ENCODE measurements around the gene SPATA20.

SPATA20 gene

DNA sequence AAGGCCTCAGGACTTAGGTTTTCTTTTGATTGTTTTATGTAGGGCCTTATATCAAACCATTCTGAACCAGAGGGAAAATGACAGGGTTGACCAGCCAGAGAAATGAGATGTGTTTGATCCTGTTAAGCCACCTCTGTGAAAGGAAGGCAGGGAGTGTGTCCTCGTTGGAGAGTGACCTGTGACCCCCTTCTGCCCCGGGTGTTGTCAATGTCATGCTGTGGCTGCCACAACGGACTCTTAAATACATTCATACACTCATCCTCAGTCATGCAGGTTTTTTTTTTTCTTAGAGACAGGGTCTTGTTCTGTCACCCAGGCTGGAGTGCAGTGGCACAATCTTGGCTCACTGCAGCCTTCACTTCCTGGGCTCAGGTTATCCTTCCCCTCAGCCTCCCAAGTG is 32.6 kb upstream of the SPATA20 start:
- CTCF ChIA-PET, result no interaction called here
- Mint-ChIP-seq H3K27ac (no peak overlapping the region), H3K4me1 (peaks cover 54% of the 10 kb centered on the region)

DNA sequence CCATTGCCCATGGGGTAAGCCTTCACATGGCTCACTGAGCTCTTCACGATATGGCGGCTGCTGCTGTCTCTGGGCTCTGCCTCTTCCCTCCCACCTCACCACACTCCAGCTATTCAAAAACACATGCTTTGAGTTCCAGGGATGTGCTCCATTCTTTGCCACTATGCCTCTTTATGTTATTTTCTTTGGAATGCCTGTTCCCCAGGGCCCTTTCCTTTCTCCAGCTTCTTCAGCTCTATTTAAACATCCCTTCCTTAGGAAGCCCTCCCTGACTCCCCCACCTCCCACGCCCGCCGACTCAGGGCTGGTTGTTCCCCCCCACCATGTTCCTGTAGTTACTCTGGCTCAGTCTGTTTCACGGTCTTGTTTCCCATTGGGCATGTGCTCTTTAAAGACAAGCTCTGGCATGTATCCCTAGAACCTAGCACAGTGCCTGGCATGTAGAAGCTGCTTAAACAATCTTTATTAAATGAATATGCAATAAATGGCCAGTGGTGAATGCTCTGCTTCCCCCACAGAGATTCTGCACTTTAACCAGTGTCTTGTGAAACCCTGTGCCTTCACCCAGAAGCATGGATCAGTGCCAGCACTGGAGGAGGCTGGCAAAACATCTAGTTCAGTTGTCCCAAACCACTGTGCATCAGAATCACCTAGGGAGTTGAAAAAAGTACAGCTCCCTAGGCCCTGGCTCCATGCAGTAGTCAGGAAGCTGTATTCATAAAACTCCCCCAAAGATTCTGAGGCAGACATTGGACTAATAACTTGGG is 31.9 kb upstream of the SPATA20 start:
- Mint-ChIP-seq H3K4me1 (peaks cover 46% of the 10 kb centered on the region), H3K9me3 (no peaks in the 10 kb centered on the region), H3K27ac (no peak overlapping the region), H3K36me3 (no peaks in the 10 kb centered on the region), H3K4me3 (no peak overlapping the region), H3K27me3 (no peaks in the 10 kb centered on the region)
- no peak for DNase-seq
- CTCF ChIA-PET, result interaction anchor here (1.3 to 1.9 kb wide), 3 partner anchors 11 to 17 kb away, joined by 3 to 7 read pairs (median 6); partner anchors contain the start of gene EPN3

More for the DNA sequence above, 32.6 kb upstream of the SPATA20 start:
- Mint-ChIP-seq H3K4me3 (no peak overlapping the region), H3K36me3 (no peaks in the 10 kb centered on the region), H3K27me3 (no peaks in the 10 kb centered on the region), H3K9me3 (no peaks in the 10 kb centered on the region)
- no peak for DNase-seq

DNA sequence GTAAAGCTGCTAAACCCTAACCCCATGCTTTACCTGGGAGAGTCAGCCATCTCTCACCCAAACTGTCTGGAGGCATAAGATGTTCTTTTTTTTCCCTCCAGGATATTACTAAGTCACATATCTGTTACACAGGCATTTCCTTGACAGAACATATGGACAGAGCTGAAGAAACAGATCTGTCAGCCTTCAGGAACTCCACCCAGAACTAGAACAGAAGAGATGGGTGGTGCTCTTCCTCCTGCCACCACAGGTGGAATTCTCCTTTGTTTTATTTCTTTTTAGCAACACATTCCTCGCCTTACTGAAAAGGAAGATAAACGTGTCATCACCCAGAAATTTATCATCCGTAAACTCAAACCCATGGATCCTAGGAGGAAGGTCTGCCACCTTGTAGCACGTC is 30.0 kb upstream of the SPATA20 start:
- H3K4me3 Mint-ChIP-seq, result no peak overlapping the region
- no peaks in the 10 kb centered on the region for H3K36me3 Mint-ChIP-seq
- H3K27me3 Mint-ChIP-seq, result no peaks in the 10 kb centered on the region
- peaks cover 34% of the 10 kb centered on the region for H3K4me1 Mint-ChIP-seq
- no peak for DNase-seq
- peak overlapping the region; percentile 29 for H3K27ac Mint-ChIP-seq
- no peaks in the 10 kb centered on the region for H3K9me3 Mint-ChIP-seq
- CTCF ChIA-PET, result interaction anchor here (1.9 kb wide), 1 partner anchor 16 kb away, joined by 7 read pairs; no protein-coding TSS in a partner anchor

DNA sequence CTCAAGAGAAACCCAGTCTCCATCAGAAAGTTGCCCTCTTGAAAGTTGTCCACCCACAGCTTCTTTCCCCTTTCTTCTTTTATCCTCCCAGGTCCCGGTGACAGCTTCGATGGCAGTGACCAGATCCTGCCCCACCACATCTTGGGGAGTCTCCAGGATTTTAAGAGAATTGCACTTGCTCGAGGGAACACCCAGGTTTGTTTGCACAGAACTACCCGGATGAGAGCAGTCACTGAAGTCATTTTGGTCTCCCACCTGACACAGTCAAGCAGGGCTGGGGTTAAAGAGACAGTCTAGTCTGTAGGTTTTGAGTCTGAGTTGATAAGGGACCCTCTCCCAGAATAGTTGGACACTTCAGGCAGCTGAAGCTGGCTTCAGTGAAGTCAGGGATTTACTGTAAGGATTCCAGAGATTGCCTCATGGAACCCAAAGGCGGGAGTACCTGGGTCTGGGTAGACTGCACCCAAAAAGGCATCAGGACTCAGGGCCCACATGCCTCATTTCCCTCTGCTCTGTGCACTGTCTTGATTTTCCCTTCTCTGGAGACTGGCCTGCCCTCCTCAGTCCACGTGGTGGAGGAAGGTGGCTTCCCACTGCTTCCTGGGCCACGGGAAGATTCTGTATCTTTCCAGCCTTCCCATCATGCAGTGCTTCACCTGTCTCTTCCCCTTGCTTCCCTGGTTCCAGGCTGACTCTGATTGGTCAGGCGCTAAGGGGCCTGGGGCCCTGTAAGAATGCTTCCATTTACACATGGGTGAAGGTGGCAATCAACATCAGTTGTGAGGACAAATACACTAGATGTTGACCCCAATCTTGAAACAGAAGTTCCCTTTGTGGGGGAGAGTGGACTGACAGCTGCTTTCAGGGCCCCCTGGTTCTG is 29.2 kb upstream of the SPATA20 start:
- DNase-seq, result no peak
- CTCF ChIA-PET, result no interaction called here
- Mint-ChIP-seq H3K27ac (no peak overlapping the region), H3K9me3 (no peaks in the 10 kb centered on the region), H3K4me3 (no peak overlapping the region), H3K4me1 (peaks cover 30% of the 10 kb centered on the region), H3K36me3 (no peaks in the 10 kb centered on the region), H3K27me3 (no peaks in the 10 kb centered on the region)

DNA sequence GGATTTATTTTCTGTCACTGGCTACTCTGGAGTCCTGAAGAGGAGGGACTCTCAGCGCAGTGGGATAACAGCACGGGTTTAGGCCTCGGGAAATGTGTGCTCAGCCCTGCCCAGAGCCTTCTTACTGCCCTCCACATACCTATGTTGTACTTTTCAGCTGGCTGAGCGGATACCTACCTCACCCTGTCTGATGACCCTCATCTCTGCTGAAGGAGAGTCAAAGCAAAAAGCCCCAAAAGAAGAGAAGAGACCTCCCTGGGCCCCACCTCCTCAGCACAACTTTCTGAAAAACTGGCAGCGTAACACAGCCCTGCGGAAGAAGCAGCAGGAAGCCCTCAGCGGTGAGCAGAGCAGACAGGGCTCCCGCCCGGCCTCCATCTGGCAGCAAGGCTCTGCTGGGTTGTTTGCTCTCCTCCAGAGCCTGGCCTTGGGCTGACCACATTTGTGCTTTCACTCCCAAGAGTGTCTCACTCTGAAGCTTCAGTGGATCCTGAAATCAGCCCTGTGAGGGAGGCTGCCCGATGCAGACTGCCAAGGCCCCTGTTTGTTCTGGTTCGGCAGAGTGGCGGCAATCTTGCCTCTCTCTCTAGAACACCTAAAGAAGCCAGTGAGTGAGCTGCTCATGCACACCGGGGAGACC is 28.5 kb upstream of the SPATA20 start:
- H3K27ac Mint-ChIP-seq, result peak overlapping the region; percentile 69
- H3K4me3 Mint-ChIP-seq, result no peak overlapping the region
- H3K4me1 Mint-ChIP-seq, result peaks cover 30% of the 10 kb centered on the region
- no peaks in the 10 kb centered on the region for H3K36me3 Mint-ChIP-seq
- H3K9me3 Mint-ChIP-seq, result no peaks in the 10 kb centered on the region
- no peak for DNase-seq
- no peaks in the 10 kb centered on the region for H3K27me3 Mint-ChIP-seq
- CTCF ChIA-PET, result interaction anchor here (1.0 kb wide), 1 partner anchor 23 kb away, joined by 3 read pairs; no protein-coding TSS in a partner anchor

DNA sequence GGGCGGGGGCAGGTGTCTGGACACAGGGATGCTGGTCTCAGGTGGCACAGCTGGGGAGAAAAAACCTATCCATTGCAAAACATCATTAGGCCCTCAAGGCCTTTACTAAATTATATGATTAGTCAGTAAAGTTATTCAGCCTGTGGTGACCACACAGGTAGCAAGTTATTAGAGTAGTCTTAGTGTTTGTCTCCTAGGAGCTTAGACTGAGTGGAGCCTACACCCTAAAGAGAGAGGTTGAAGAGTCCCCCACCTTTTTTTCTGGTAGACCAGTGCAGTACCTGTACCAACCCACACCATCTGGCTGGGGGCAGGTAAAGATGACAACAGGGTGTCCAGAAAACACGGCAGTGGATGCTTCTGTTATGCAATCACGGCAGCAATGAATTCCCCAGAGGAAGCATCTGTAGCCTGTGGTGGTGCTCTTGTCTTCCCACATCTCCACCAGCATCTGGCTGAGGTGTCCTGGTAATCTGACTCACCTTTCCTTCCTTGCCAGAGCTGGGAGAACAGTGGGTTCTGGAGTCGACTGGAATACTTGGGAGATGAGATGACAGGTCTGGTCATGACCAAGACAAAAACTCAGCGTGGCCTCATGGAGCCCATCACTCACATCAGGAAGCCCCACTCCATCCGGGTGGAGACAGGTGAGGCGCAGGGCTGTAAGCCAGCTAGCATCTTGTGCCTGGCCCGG is 27.7 kb upstream of the SPATA20 start:
- DNase-seq, result no peak
- no peak overlapping the region for H3K27ac Mint-ChIP-seq
- peaks cover 30% of the 10 kb centered on the region for H3K4me1 Mint-ChIP-seq
- H3K4me3 Mint-ChIP-seq, result no peak overlapping the region
- H3K27me3 Mint-ChIP-seq, result no peaks in the 10 kb centered on the region
- no peaks in the 10 kb centered on the region for H3K36me3 Mint-ChIP-seq
- H3K9me3 Mint-ChIP-seq, result no peaks in the 10 kb centered on the region
- CTCF ChIA-PET, result interaction anchor here (1.0 kb wide), 1 partner anchor 23 kb away, joined by 3 read pairs; no protein-coding TSS in a partner anchor

DNA sequence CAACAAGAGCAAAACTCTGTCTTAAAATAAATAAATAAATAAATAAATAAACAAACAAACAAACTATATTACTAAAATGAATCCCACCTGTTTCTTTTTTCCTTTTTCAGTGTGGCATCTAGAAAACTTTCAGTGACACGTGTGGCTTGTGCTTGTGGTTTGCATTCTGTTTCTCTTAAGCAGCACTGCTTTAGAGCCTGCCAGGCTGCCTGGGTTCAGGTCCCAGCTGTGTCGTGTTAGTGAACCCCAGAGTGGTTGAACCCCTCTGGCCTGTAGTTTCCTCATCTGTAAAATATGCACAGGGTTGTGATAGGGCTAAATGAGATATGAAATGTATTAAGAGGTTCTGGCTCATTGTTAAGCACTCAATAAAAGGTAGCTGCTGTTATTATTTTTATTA is 26.5 kb upstream of the SPATA20 start:
- Mint-ChIP-seq H3K27ac (no peak overlapping the region), H3K4me1 (peaks cover 30% of the 10 kb centered on the region), H3K9me3 (no peaks in the 10 kb centered on the region), H3K4me3 (no peak overlapping the region), H3K36me3 (no peaks in the 10 kb centered on the region), H3K27me3 (no peaks in the 10 kb centered on the region)
- DNase-seq, result no peak
- CTCF ChIA-PET, result interaction anchor here (0.9 kb wide), 1 partner anchor 14 kb away, joined by 3 read pairs; no protein-coding TSS in a partner anchor

DNA sequence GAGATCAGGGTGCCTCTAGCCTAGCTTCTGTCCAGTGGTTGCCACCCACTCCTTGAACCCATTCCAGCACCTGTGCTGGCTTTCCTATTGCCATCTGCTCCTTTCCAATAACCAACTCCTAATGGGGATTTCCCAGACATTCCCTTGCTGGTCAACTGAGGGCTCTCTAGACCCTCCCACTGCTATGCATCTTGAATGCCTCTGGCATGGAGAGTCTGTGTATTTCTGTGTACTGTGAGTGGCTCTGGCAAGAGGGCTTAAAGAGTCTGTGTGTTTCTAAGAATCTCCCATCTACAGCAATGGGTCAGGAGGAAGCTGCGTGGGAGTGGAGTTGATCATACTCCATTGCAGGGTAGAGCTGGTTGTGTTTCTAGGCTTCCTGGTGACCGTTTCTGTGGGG is 25.5 kb upstream of the SPATA20 start:
- CTCF ChIA-PET, result interaction anchor here (0.9 to 1.1 kb wide), 2 partner anchors 15 to 160 kb away, joined by 3 to 4 read pairs; no protein-coding TSS in a partner anchor
- H3K36me3 Mint-ChIP-seq, result no peaks in the 10 kb centered on the region
- no peaks in the 10 kb centered on the region for H3K9me3 Mint-ChIP-seq
- no peak for DNase-seq
- H3K4me1 Mint-ChIP-seq, result peaks cover 26% of the 10 kb centered on the region
- no peak overlapping the region for H3K4me3 Mint-ChIP-seq
- no peaks in the 10 kb centered on the region for H3K27me3 Mint-ChIP-seq
- no peak overlapping the region for H3K27ac Mint-ChIP-seq

DNA sequence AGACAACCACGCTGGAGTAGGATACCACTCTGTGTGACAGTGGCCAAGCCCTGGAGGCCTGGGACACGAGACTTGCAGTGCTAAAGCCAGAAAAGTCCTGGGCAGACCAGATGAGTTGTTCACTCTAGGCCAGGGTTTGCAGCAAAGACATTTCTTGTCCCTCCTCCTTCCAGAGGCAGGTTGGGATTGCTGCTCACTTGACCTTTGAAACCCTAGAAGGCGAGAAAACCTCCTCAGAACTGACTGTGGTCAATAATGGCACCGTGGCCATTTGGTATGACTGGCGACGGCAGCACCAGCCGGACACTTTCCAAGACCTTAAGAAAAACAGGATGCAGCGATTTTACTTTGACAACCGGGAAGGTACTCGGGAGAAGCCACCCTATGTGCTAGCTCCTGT is 24.2 kb upstream of the SPATA20 start:
- Mint-ChIP-seq H3K27ac (no peak overlapping the region), H3K4me3 (no peak overlapping the region), H3K9me3 (no peaks in the 10 kb centered on the region), H3K4me1 (peaks cover 13% of the 10 kb centered on the region), H3K27me3 (no peaks in the 10 kb centered on the region), H3K36me3 (no peaks in the 10 kb centered on the region)
- CTCF ChIA-PET, result interaction anchor here (0.7 kb wide), 1 partner anchor 307 kb away, joined by 3 read pairs; no protein-coding TSS in a partner anchor
- no peak for DNase-seq

DNA sequence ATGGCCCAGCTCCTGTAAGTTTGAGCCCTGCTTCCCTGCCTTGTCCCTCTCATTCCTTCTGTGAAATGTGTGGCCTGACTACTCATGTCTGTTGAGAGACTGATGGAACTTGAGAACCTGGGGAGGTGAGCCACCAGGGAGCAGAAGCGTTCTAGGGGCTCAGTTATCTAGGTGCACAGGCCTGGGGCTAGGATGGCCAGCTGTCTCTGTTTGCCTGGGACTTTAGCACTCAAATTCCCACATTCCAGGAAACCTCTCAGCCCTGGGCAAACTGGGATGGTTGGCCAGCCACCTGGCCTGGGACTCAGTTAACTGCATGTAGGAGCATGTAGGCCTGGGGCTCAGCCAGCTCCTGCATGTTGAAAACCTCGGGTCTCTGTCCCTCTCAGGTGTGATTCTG is 23.8 kb upstream of the SPATA20 start:
- CTCF ChIA-PET, result interaction anchor here (0.5 to 0.7 kb wide), 2 partner anchors 9 to 307 kb away, joined by 3 read pairs; partner anchors contain the start of gene EPN3
- no peaks in the 10 kb centered on the region for H3K27me3 Mint-ChIP-seq
- no peak overlapping the region for H3K27ac Mint-ChIP-seq

DNA sequence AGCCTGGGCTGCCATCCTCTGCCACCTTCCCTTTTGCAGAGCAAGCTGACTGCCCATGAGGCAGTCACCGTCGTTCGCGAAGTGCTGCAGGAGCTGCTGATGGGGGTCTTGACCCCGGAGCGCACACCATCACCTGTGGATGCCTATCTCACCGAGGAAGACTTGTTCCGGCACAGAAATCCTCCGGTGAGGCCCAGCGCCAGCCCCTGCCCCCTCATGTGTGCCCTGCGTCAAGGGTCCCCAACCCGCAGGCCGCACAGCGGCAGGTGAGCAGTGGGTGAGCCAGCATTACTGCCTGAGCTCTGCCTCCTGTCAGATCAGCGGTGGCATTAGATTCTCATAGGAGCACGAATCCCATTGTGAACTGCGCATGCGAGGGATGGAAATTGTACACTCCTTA is 22.1 kb upstream of the SPATA20 start:
- Mint-ChIP-seq H3K27ac (no peak overlapping the region), H3K4me3 (no peak overlapping the region), H3K36me3 (no peaks in the 10 kb centered on the region), H3K4me1 (peaks cover 4% of the 10 kb centered on the region), H3K27me3 (peaks cover 15% of the 10 kb centered on the region), H3K9me3 (no peaks in the 10 kb centered on the region)
- CTCF ChIA-PET, result no interaction called here
- no peak for DNase-seq

More for the DNA sequence above, 23.8 kb upstream of the SPATA20 start:
- no peak for DNase-seq
- Mint-ChIP-seq H3K4me1 (peaks cover 10% of the 10 kb centered on the region), H3K36me3 (no peaks in the 10 kb centered on the region), H3K4me3 (no peak overlapping the region), H3K9me3 (no peaks in the 10 kb centered on the region)

DNA sequence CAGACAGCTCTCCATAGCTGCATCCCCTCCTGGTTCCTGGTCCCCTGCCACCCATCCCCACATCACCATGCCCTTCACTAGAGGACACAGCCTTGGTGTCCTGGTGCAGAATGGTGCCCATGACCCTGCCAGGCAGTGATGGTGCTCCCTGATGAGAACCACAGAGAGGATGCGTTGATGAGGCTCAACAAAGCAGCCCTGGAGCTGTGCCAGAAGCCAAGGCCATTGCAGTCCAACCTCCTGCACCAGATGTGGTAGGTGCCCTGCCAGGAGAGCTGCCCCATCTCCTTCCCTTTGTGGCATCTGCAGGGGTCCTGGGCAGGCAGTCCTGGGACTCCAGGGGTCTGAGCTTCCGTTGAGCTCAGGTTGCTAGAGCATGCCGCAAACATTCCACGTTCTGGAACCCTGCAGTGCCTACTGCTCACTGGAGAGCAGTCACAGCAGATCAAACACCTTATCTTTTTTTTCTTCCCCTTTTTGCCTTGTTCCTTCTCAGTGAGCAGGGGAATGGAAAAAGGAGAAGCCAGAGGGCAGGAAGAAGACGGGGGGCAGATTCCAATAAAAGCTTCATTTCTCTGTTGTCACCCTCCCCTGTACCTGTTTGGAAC is 19.7 kb upstream of the SPATA20 start:
- Mint-ChIP-seq H3K27ac (no peak overlapping the region), H3K4me1 (no peaks in the 10 kb centered on the region), H3K27me3 (peaks cover 38% of the 10 kb centered on the region), H3K36me3 (no peaks in the 10 kb centered on the region), H3K4me3 (no peak overlapping the region), H3K9me3 (no peaks in the 10 kb centered on the region)
- CTCF ChIA-PET, result interaction anchor here (0.6 to 1.0 kb wide), 2 partner anchors 43 to 180 kb away, joined by 3 read pairs; partner anchors contain the start of gene ANKRD40
- no peak for DNase-seq

DNA sequence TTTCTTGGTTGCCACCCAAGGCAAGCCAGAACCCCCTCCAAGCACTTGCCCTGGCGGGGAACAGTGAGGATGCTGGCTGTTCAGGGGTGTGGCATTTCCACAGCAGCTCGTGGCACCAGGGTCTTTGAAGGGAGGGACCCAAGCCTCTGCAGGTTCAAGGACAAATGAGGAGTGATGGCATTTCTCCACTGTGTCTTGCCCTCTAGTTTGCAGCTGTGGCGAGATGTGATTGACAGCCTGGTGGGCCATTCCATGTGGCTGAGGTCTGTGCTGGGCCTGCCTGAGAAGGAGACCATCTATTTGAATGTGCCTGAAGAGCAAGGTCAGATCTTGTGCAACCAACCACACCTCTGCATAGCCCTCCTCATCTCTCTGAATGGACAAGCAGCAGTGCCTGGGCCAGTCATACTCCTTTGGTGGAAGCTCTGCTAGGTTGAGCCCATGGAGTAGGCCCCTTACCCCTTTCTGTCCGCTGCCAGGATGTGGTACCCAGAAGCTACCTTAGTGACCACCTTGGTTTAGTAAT is 19.0 kb upstream of the SPATA20 start:
- CTCF ChIA-PET, result interaction anchor here (1.0 kb wide), 1 partner anchor 44 kb away, joined by 3 read pairs; no protein-coding TSS in a partner anchor
- H3K36me3 Mint-ChIP-seq, result no peaks in the 10 kb centered on the region

More for the DNA sequence above, 19.0 kb upstream of the SPATA20 start:
- DNase-seq, result no peak
- Mint-ChIP-seq H3K4me1 (no peaks in the 10 kb centered on the region), H3K4me3 (no peak overlapping the region), H3K9me3 (no peaks in the 10 kb centered on the region), H3K27me3 (peaks cover 46% of the 10 kb centered on the region), H3K27ac (no peak overlapping the region)
